Measurements from ENCODE around the gene INPP4B.

Gene INPP4B

GRCh38 chr4:142365391-142365790 lies 480.7 kb downstream of the INPP4B start:
- no peak for DNase-seq

GRCh38 chr4:142363686-142364085 lies 482.4 kb downstream of the INPP4B start:
- no peak for DNase-seq

GRCh38 chr4:142361981-142362380 lies 484.1 kb downstream of the INPP4B start:
- DNase-seq: no peak

- no peak for DNase-seq
Observed at GRCh38 chr4:142360657-142361056, 485.4 kb downstream of the INPP4B start.

GRCh38 chr4:142358656-142359055 lies 487.4 kb downstream of the INPP4B start:
- DNase-seq: no peak

- DNase-seq: peak; percentile 38
Observed at GRCh38 chr4:142356801-142357200, 489.3 kb downstream of the INPP4B start.

GRCh38 chr4:142356118-142356759 lies 489.9 kb downstream of the INPP4B start:
- DNase-seq: no peak

GRCh38 chr4:142355421-142355930 lies 490.6 kb downstream of the INPP4B start:
- no peak for DNase-seq

- peak; percentile 25 for DNase-seq
Observed at GRCh38 chr4:142354794-142355420, 491.2 kb downstream of the INPP4B start.

- peak; percentile 2 for DNase-seq
Observed at GRCh38 chr4:142354041-142354440, 492.1 kb downstream of the INPP4B start.

GRCh38 chr4:142353149-142353738 lies 492.9 kb downstream of the INPP4B start:
- peak; percentile 38 for DNase-seq

GRCh38 chr4:142352712-142353111 lies 493.4 kb downstream of the INPP4B start:
- DNase-seq: no peak

GRCh38 chr4:142351958-142352357 lies 494.1 kb downstream of the INPP4B start:
- no peak for DNase-seq

- no peak for DNase-seq
Observed at GRCh38 chr4:142350871-142351270, 495.2 kb downstream of the INPP4B start.

- no peak for DNase-seq
Observed at GRCh38 chr4:142348613-142349021, 497.5 kb downstream of the INPP4B start.

- DNase-seq: no peak
Observed at GRCh38 chr4:142347241-142347640, 498.9 kb downstream of the INPP4B start.

GRCh38 chr4:142345924-142346323 lies 500.2 kb downstream of the INPP4B start:
- no peak for DNase-seq

GRCh38 chr4:142341268-142341667 lies 504.8 kb downstream of the INPP4B start:
- no peak for DNase-seq

- DNase-seq: no peak
Observed at GRCh38 chr4:142339053-142339452, 507.0 kb downstream of the INPP4B start.

GRCh38 chr4:142336251-142336934 lies 509.7 kb downstream of the INPP4B start:
- DNase-seq: no peak

GRCh38 chr4:142334931-142335330 lies 511.2 kb downstream of the INPP4B start:
- DNase-seq: no peak

GRCh38 chr4:142331646-142332045 lies 514.5 kb downstream of the INPP4B start:
- DNase-seq: no peak

- no peak for DNase-seq
Observed at GRCh38 chr4:142331132-142331531, 515.0 kb downstream of the INPP4B start.

- no peak for DNase-seq
Observed at GRCh38 chr4:142330311-142330710, 515.8 kb downstream of the INPP4B start.

Measured in CD4-positive, alpha-beta T cell treated with Interleukin-6 for 4 hours (primary cell).